HFF-Myc (cell line): ENCODE results near the gene RNF144A.

Experiments used
- DNase-seq: peaks from one replicate; pipeline ENCODE4 v3.0.0-alpha.2; 2011; ENCODE audit warnings: low read depth; ENCODE audit errors: extremely low read depth
- H3K4me3 ChIP-seq: replicated peaks from 2 replicates; pipeline ENCODE4 v1.5.1; 2011; ENCODE audit warnings: low read depth, mild to moderate bottlenecking, control low read depth, low read length
- CTCF ChIP-seq: IDR thresholded peaks from 2 replicates; pipeline ENCODE4 v1.5.1; 2012; ENCODE audit warnings: mild to moderate bottlenecking, low read depth, low read length, control low read depth; ENCODE audit errors: missing control alignments

RNF144A gene

DNA sequence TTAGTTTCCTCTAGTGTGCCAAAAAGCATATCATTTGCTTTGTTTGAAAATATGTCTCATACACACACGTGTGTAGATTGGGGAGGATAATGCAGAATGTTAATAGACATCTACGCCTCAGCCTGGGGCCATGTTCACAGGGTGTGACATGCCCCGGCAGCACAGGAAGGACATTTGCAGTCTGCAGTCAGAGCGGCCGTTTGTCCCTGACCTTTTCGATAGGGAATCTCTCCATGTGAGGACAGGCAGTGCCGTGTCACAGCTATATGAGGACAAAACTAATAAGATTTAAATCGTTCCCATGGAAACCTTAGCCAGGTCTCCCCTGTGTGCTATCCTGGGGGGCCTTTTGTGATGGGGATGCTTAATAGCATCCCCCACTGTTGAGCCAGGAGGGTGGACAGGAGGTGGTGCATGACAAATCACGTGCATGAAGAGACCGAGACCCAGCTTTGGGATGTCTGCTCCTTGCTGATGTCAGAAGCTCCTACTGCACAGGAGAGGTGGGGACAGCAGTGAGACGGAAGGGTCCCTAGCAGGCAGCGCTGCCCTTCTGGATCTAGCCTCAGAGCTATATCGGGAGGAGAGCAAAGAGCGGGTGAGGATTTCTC, 100.6 kb downstream of the RNF144A start:
- TF ChIP-seq CTCF: no peak
- no peak for DNase-seq
- H3K4me3 ChIP-seq: no peak overlapping the region

DNA sequence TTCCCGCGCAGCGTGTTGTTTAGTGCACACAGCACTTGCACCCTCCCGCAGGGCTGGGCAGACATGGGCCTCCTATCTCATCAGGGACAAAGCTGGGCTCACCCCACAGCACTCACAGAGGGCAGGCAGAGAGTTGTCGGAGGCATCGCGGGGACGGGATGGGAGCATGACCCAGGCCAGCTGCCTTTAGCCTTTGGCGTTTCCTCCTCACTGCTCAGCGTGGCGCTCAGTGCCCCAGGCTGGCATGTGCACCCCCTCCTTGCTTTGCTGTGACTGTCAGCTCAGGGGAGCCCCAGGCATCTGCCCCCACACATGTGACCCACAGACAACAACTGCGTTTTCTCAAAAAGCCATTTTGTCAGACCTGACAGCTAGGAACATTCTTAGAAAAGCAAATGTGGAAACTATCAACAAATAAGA, 101.1 kb downstream of the RNF144A start:
- DNase-seq: no peak
- H3K4me3 ChIP-seq: no peak overlapping the region
- no peak for TF ChIP-seq CTCF

DNA sequence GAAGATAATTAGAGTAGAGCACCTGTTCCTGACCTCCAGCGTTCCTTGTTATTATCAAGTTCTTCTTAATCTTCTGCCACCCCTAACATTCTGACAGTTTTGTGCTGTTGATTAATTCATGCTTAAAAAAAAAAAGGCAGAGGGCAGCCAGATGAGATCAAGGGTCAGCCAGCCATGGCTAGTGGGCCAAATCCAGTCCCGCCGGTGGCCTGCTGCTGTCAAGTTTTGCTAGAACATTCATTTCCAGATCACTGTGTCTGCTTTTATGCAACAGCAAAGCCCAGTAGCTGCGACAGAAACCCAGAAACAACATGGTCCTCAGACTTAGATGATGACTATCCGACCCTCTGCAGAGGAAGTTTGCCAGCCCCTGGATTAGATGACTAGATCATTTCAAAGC, 101.6 kb downstream of the RNF144A start:
- DNase-seq: no peak
- H3K4me3 ChIP-seq: no peak overlapping the region
- TF ChIP-seq CTCF: no peak

- H3K4me3 ChIP-seq: no peak overlapping the region
- no peak for TF ChIP-seq CTCF
- DNase-seq: no peak
Observed at GRCh38 chr2:7019191-7019590, 102.0 kb downstream of the RNF144A start.

DNA sequence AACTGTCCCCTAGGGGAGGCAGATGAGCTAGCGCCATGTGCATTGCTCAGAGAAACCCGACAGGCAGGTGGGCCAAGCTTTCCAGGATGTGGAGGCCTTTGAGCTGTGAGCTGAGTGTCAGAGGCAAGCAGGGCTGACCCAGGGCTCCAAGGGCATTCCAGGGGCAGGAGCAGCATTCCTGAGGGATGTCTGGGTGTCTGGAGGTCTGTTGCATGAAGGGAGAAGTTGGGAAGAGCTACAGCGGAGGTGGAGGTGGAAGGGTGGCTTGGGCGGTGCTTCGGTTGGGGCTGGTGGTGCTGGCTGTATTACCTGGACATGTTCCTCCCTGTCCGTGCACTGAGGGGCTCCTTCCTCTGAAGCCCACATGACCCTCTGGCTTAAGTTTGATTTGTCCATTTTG, 102.8 kb downstream of the RNF144A start:
- no peak overlapping the region for H3K4me3 ChIP-seq
- DNase-seq: no peak
- no peak for TF ChIP-seq CTCF

- no peak for DNase-seq
- H3K4me3 ChIP-seq: no peak overlapping the region
- TF ChIP-seq CTCF: no peak
Observed at GRCh38 chr2:7020468-7020867, 103.3 kb downstream of the RNF144A start.

GRCh38 chr2:7020939-7021470, 103.8 kb downstream of the RNF144A start:
- no peak for TF ChIP-seq CTCF
- no peak for DNase-seq
- H3K4me3 ChIP-seq: no peak overlapping the region
